NCI-H128 (cell line): ENCODE results near the gene DNAJB8.

Experiments used
- DNase-seq: peaks from one replicate; lab custom pipeline; 2025; ENCODE audit not compliant: unreplicated experiment; lab: John Stamatoyannopoulos, UW

The DNAJB8 gene

GRCh38 chr3:128495435-128495970, 28.8 kb upstream of the DNAJB8 start:
- DNase-seq = no peak

- DNase-seq = no peak
Observed at GRCh38 chr3:128494367-128494650, 27.6 kb upstream of the DNAJB8 start.

GRCh38 chr3:128493570-128494366, 27.1 kb upstream of the DNAJB8 start:
- no peak for DNase-seq

GRCh38 chr3:128492671-128493569, 26.2 kb upstream of the DNAJB8 start, which contains the start of gene GATA2:
Gene GATA2, minus strand, starts transcription at chr3:128493201. Its CDS starts 6,170 bp downstream, at chr3:128487031.
- DNase-seq = no peak

- DNase-seq = no peak
Observed at GRCh38 chr3:128491941-128492670, 25.4 kb upstream of the DNAJB8 start.

- no peak for DNase-seq
Observed at GRCh38 chr3:128491691-128491940, 24.9 kb upstream of the DNAJB8 start.

GRCh38 chr3:128490915-128491690, 24.4 kb upstream of the DNAJB8 start:
- DNase-seq = no peak

GRCh38 chr3:128490650-128490914, 23.9 kb upstream of the DNAJB8 start:
- DNase-seq = no peak

- DNase-seq = no peak
Observed at GRCh38 chr3:128489927-128490649, 23.4 kb upstream of the DNAJB8 start.

- DNase-seq = no peak
Observed at GRCh38 chr3:128489674-128489926, 22.9 kb upstream of the DNAJB8 start.

GRCh38 chr3:128488991-128489673, 22.4 kb upstream of the DNAJB8 start:
- DNase-seq = no peak

- DNase-seq = no peak
Observed at GRCh38 chr3:128488636-128488990, 21.9 kb upstream of the DNAJB8 start.

- peak; percentile 49 for DNase-seq
Observed at GRCh38 chr3:128487813-128488635, 21.3 kb upstream of the DNAJB8 start.

- no peak for DNase-seq
Observed at GRCh38 chr3:128487538-128487812, 20.8 kb upstream of the DNAJB8 start.

- DNase-seq = no peak
Observed at GRCh38 chr3:128486681-128487537, 20.2 kb upstream of the DNAJB8 start.

GRCh38 chr3:128486205-128486628, 19.5 kb upstream of the DNAJB8 start:
- no peak for DNase-seq

GRCh38 chr3:128485282-128486204, 18.9 kb upstream of the DNAJB8 start:
- no peak for DNase-seq
